Stimulated activated naive CD8-positive, alpha-beta T cell treated with anti-CD3 and anti-CD28 coated beads, Interleukin-15, amount 100 ng/mL, for 72 hours (primary cell): ENCODE results near the gene LBX1.

ENCODE experiments used
- ATAC-seq: fragments of 150-1000 bp; cut with Tn5 transposase; 2 replicates; pipeline ENCODE4 v1.10.0; 2021; ENCODE audit warnings: mild to moderate bottlenecking, moderate library complexity
- DNase-seq, 2 donors: peaks; one replicate each; pipeline ENCODE4 v3.0.0; 2021 to 2022
- H3K27ac Mint-ChIP-seq, 2 donors: one replicate each; pipeline ENCODE4 v1.8.0; 2022; ENCODE audit warnings: mild to moderate bottlenecking in 2 of 2, mixed read lengths in 2 of 2, moderate library complexity in 2 of 2
- H3K27me3 Mint-ChIP-seq: one replicate; pipeline ENCODE4 v1.8.0; 2022; ENCODE audit warnings: mixed read lengths
- H3K4me1 Mint-ChIP-seq: one replicate; pipeline ENCODE4 v1.8.0; 2022; ENCODE audit warnings: mild to moderate bottlenecking, mixed read lengths
- H3K4me3 Mint-ChIP-seq, 2 donors: one replicate each; pipeline ENCODE4 v1.8.0; 2022; ENCODE audit warnings: mild to moderate bottlenecking in 2 of 2, mixed read lengths in 2 of 2, moderate library complexity in 1 of 2
- H3K9me3 Mint-ChIP-seq, 2 donors: one replicate each; pipeline ENCODE4 v1.8.0; 2022; ENCODE audit warnings: mixed read lengths in 2 of 2

LBX1 gene

DNA sequence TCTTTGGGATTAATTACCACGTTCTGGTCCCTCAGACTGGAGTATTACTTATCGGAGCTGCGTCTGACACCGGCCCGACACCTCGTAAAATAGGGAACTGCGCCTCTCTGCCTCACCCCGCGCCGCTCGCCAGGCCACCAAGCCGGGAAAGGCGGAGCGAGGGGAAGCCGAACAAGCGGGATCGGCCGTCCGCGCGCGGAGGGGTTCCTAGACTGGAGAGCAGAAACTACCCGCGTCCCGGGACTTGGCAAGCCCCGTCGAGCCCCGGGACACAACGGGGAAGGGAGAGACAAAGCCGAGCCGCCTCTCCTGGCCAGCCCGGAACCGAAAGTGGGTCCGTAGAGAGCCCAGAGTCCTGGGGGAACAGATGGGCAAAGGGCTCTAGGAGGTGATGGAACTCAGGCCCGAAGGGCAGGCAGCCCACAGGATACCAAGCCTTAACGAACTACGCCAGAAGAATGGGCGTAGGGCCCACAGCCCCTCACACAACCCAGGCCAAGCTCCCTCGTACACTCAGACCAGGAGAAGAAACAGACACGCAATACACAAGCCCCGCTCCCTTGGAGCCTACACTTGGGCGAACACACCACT, 6.5 kb downstream of the LBX1 start:
- Mint-ChIP-seq H3K27me3 (peaks cover 100% of the 10 kb centered on the region), H3K9me3 (no peaks in the 10 kb centered on the region), H3K4me1 (peaks cover 65% of the 10 kb centered on the region), H3K4me3 (peak overlapping the region; percentile 33 to 54), H3K27ac (peak overlapping the region in 1 of 2 donors; percentile 8)
- ATAC-seq (peak; percentile 31), DNase-seq (peak in 1 of 2 donors; percentile 23)

DNA sequence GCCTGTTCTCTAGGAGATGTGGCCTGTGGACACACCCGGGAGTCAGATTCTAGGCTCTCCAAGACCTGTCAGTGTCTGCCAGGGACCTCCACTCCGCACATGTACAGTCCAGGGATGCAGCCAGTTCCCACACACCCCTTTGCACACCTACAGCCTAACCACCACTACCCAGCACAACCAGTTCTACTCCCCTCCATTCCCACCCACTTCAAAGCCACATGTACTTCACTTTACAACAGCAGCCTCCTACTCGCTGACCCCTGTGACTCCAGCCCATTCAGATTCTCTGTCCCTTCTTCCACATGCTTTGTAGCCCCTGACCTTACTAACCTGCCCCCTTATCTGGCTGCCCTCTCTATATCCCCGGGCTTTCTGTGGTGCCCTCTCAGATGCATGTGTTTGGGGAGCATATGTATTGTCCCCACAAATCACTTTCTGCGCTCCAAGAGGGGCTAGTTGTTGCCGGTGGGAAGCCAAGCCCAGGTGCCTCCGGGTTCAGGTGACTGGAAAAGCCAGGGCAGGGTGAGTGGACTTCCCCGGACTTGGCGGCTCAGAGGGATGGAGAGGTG, 7.2 kb downstream of the LBX1 start:
- H3K27me3 Mint-ChIP-seq, result peaks cover 100% of the 10 kb centered on the region
- no peak for DNase-seq
- no peaks in the 10 kb centered on the region for H3K9me3 Mint-ChIP-seq
- H3K4me3 Mint-ChIP-seq, result peak overlapping the region in 1 of 2 donors; percentile 7
- ATAC-seq, result peak; percentile 7
- no peak overlapping the region for H3K27ac Mint-ChIP-seq
- H3K4me1 Mint-ChIP-seq, result peaks cover 67% of the 10 kb centered on the region

DNA sequence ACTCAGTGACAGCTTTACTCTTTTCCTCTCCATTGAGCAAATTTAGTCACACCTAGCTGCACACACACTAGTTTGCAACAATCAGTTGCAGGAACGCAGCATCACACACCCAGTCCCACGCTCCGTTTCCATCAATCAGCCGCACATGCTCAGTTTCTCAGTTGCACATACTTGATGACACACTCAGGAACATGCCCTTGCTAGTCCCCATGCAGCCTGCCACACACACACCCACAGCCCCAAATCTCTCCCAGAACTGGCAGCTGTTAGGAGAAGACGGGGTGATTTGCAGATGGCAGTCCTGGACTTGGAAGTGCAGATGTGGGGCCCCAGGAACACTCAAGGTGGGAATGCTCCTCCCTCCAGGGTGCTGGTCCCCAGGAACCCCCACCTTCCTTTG, 7.7 kb downstream of the LBX1 start:
- Mint-ChIP-seq H3K27ac (no peak overlapping the region), H3K4me3 (no peak overlapping the region), H3K4me1 (peaks cover 69% of the 10 kb centered on the region), H3K9me3 (no peaks in the 10 kb centered on the region), H3K27me3 (peaks cover 100% of the 10 kb centered on the region)
- peak in 1 of 2 donors; percentile 25 for DNase-seq
- ATAC-seq, result peak; percentile 61

DNA sequence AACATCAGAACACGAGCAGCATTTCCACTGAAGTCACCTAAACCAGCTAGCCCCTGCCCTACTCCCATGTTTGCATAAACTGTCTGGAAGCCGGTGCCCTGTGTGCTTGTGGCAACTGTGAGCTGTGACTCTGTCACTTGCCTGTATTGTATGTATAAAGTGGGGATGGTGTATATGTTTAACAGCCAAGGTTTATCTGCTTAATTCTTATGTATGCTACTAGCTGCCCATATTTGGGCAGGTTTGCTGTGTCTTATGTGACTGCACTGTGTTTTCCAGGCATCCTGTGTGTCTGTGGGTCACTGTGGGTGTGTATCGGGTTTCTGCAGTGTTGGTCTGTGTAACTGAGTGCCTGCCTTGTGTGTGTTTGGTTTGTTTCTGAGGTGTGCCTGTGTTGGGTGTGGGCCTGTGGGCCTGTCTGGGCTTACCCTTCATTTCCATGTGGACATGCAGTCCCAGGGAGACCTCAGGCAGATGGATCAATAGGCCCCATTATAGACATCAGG, 9.3 kb downstream of the LBX1 start:
- peaks cover 100% of the 10 kb centered on the region for H3K27me3 Mint-ChIP-seq
- no peak overlapping the region for H3K4me3 Mint-ChIP-seq
- DNase-seq (no peak), ATAC-seq (no peak)
- no peaks in the 10 kb centered on the region for H3K9me3 Mint-ChIP-seq
- H3K27ac Mint-ChIP-seq, result no peak overlapping the region
- peaks cover 69% of the 10 kb centered on the region for H3K4me1 Mint-ChIP-seq

DNA sequence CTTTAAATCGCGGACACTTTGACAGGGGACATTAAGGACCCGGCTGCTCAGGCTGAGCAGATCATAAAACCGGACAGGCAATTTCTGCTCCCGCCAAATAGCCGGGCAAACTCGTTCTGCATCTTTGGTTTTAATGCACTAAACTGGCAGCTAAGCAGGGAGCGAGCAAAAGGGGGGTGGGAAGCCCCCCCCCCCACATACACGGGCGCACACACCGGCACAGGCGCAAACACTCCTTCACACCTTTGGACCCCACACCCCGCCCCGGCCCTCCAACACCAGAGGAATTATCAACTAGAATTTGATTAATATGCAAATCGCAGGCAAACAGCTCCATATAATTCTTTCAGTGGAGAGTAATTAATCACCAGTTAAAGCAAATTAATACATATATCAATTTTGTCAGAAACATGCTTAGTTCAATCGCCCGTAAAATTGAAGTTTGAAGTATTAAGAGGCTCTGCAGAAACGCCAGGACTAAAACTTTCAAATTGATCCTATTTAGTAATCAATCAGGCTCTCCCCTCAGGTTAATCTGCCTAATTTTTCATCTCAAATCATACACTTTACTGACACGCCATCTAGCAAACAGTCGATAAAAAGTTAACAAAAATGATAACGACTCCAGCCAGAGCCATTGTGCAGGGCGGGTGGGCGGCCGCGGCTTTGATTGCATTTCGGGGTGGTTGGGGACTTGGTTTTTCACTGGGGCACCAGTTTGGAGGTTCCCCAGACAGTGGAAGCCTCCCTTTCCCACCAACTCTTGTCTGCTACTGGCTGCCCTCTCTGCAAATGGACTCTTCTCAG, 9.9 kb downstream of the LBX1 start:
- Mint-ChIP-seq H3K9me3 (no peaks in the 10 kb centered on the region), H3K4me1 (peaks cover 73% of the 10 kb centered on the region), H3K27ac (no peak overlapping the region), H3K27me3 (peaks cover 100% of the 10 kb centered on the region), H3K4me3 (no peak overlapping the region)
- ATAC-seq (no peak), DNase-seq (no peak)

DNA sequence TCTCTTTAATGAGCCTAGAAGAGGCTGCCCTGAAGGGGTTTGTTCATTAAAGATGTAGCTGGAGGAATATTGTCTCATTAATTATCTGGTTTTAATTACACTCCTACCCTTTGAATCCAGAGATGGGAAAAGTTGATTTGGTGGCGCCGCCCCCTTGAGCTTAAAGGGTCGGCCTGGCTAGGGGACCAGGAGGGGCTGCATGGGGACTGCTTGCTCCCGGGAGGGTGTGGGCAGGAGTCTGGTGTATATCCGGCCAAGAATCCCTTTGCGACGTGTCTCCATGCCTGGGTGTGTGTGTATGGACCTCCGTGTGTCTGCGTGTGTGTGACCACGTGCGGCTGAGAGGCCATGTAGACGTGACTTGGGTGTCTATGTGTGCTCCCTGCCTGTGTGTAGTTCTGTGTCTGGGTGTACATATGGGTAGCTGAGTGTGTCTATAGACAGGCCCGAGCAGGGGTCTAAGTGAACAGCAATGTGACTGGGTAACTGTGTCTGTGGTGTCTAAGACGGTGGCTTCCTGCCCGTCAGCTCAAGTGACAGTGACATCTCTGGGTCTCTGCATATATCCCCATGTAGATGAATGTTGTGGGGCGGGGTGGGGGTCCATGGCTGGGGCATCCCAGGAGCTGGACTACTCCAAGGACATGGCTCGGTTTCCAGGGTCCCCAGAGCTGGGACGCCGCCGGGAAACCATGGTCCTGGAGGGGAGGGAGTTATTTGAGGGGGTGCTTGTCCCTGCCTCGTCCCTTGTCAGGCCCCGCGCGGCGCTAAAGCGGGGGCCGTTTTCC, 10.7 kb downstream of the LBX1 start:
- no peak for ATAC-seq
- Mint-ChIP-seq H3K4me1 (peaks cover 75% of the 10 kb centered on the region), H3K27me3 (peaks cover 100% of the 10 kb centered on the region), H3K9me3 (no peaks in the 10 kb centered on the region), H3K27ac (no peak overlapping the region), H3K4me3 (no peak overlapping the region)
- DNase-seq, result no peak

DNA sequence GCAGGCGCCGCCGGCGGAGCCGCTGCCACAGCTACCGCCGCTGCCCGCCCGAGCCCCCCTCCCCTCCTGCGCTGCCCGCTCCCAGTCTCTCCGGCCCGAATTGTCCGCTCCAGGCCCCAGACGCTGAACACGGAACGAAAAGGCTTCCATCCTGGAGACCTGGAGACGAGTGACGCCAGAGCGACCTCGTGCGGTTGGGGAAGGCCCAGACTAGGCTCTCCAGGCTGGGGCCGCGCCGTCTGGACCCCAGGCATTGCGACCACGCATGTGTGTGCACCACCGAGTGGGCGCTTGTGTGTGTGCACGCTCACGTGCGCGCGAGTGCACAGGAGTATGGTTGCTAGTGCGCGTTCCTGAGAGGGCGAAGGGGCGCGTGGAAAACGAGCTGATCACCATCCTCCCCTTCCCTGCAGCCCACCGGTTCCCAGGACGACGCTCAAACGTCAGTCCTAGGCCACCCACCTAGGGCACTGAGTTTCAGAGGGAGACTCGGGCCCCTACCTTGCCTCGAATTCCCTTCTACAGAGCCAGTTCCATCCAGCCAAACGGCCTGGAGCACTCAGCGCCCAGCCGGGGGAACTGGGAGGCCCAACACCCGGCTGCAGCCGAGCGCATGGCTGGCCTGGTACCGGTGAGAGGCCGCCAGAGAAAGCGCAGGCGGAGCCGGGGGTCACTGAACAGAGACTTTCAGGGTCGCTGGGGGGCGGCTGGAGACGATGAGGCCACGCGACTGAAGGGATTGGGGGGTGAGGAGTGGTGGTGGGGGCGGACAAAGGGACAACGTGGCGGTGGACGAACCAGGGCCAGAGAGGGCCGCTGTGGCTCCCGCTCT, 11.6 kb downstream of the LBX1 start:
- H3K9me3 Mint-ChIP-seq, result no peaks in the 10 kb centered on the region
- DNase-seq (peak in 1 of 2 donors; percentile 33), ATAC-seq (no peak)
- H3K27me3 Mint-ChIP-seq, result peaks cover 100% of the 10 kb centered on the region
- peak overlapping the region; percentile 81 to 91 for H3K4me3 Mint-ChIP-seq
- no peak overlapping the region for H3K27ac Mint-ChIP-seq
- peaks cover 70% of the 10 kb centered on the region for H3K4me1 Mint-ChIP-seq

DNA sequence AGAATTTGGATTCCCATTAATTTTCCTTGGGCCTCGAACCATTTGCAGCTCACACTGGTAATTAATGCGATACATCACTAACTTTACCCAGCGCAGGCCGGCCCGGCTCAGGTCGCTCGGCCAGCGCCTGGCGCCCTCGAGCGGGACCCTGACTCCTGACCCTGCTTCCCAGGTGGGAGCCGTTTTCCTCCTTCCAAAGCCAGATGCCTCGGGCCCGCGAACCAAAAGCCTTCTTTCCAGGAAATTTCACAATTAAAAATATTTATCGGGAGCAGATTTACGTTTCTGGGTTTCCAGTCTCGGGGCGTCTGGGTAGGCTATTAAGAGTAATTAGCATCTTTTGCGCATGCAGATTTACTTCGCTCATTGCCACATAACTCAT, 12.2 kb downstream of the LBX1 start:
- Mint-ChIP-seq H3K9me3 (no peaks in the 10 kb centered on the region), H3K4me3 (peak overlapping the region; percentile 81 to 91), H3K27ac (no peak overlapping the region)

DNA sequence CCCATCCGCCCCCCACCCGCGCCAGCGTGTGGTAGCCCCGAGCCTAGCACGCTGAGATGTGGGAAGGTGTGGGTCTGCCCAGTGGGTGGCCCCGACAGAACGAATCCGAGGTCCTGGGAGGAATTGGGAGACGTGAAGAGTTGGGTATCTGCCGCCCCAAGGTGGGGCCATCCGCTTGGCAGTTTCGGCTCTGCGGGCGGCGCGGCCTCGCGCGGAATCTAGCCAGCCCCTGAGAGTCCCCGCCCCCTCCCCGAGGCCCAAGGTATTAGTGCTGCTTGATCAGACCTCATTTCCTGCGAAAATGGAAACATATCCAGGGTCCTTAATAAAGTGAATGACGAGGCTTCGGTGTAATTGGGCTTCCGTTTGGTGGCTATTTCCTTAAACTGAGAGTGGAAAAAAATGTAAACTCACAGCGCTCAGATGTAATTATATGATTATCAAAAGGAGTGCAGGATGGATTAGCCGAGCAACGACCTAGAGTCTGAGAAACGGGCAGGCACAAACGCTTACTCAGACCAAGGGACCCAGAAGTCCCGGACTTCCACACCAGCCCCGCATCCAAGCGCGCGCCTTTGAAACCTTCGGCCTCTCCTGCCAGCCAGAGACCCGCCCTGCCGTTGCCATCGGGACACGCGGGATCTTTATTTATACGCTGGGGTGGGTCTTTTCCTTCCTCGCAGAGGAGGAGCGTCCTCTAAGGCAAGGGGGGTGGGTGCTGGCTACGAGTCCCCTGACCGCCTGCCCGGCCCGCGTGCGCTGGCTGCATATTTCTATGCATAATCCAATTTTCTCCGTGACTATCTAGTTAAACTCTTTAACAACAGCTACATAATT, 12.8 kb downstream of the LBX1 start:
- Mint-ChIP-seq H3K9me3 (no peaks in the 10 kb centered on the region), H3K27ac (no peak overlapping the region), H3K27me3 (peaks cover 100% of the 10 kb centered on the region), H3K4me3 (peak overlapping the region; percentile 81 to 91), H3K4me1 (peaks cover 58% of the 10 kb centered on the region)
- ATAC-seq (peak; percentile 14), DNase-seq (peak in 1 of 2 donors; percentile 31)

More for the DNA sequence above, 12.2 kb downstream of the LBX1 start:
- ATAC-seq, result no peak
- peaks cover 64% of the 10 kb centered on the region for H3K4me1 Mint-ChIP-seq
- peaks cover 100% of the 10 kb centered on the region for H3K27me3 Mint-ChIP-seq
- DNase-seq, result no peak

DNA sequence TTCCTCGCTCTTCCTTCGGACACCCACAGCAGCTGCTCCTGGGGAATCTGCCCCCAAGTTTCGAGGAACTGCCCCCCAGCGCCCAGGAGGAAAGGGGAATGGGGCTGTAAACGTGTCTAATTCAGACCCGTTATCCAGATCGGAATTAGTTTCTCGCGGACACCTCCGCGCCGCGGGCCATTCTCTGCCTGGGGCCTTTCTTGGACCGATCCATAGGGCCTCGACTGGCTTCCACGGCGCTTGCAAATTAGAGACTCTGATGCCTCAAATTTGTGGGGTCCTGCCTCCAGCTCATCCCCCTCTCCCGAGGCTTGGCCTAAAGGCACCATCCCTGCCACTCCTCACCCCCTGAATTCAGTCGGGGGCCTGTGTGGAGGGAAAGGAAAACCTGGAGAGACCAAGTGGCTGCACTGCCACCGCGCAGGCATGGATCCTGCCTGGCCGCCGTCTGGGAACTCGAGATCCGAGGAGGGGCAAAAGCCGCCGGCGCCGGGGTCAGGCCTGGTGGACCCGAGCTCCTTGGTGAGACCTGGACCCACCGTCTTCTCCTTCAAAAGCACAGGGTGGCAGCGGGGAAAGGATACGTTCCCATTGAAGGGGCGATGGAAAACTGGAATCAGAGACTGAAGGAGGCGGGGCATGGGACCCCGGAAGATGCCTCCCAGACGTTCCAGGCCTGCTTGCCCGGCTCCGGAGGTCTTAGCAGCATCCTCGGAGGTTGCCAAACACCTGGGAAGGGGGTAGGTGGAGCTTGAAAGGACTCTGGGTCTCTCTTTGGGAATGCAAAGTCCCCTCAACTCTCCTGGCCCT, 13.7 kb downstream of the LBX1 start:
- no peaks in the 10 kb centered on the region for H3K9me3 Mint-ChIP-seq
- peak overlapping the region; percentile 79 to 91 for H3K4me3 Mint-ChIP-seq
- H3K27ac Mint-ChIP-seq, result no peak overlapping the region
- DNase-seq (peak in 1 of 2 donors; percentile 19), ATAC-seq (no peak)
- peaks cover 100% of the 10 kb centered on the region for H3K27me3 Mint-ChIP-seq
- peaks cover 55% of the 10 kb centered on the region for H3K4me1 Mint-ChIP-seq

DNA sequence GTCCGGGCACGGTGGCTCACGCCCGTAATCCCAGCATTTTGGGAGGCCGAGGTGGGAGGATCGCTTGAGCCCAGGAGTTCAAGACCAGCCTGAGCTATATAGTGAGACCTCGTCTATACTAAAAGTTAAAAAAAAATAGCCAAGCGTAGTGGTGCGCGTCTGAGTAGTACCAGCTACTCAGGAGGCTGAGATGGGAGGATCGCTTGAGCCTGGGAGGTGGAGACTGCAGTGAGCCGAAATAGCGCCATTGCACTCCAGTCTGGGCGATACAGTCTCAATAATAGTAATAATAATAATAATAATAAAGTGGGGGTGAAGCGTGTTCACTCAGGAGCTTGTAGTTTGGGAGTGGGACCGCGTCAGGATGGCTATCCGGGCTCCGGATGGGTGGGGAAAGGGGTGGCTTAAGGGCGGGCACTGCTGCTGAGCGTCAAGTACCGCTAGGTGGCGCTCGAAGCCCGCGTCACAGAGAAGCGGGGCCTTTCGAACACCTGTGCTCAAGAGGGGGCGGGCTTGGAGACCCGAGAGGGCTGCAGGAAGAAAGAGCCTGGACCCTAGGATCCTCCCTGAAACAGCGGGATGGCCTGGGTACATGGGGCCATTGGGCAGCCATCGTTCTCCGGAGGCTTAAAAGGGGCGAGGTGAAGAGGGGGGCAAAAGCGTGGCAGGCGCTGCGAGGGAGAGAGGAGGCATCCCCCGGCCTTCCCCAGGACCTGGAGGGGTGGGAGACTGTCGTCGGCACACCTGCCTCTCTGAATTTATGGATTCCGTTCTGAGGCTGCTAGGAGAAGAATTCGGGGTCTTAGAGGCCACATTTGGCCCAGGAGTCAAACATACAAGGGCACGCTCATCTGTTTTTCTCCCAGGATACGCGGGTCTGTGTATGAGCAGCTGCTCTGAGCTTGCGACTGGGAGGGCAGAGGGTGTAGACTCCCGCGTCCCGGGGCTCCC, 14.5 kb downstream of the LBX1 start:
- Mint-ChIP-seq H3K27ac (no peak overlapping the region), H3K27me3 (peaks cover 100% of the 10 kb centered on the region), H3K9me3 (no peaks in the 10 kb centered on the region), H3K4me1 (peaks cover 55% of the 10 kb centered on the region), H3K4me3 (peak overlapping the region; percentile 84 to 91)
- peak; percentile 81 for ATAC-seq
- DNase-seq, result peak; percentile 77 to 83

DNA sequence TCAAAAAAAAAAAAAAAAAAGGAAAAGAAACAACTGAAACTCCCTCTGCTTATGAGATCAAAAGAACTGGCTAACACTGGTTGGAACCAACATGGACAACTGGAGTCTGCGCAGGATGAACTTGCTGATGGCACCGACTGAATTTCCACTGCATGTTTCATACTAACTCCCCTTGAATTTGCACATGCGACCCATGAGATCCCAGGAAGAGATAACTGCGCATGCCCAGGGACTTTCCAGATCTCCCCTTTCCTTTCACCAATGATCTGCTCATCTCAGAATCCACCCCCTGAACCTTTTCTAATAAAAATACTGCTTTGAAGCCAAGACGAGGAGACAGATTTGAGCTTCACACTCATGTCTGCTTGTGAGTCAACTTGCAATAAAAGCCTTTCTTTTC, 20.7 kb downstream of the LBX1 start:
- Mint-ChIP-seq H3K4me3 (no peak overlapping the region), H3K27me3 (peaks cover 78% of the 10 kb centered on the region), H3K27ac (no peak overlapping the region), H3K9me3 (no peaks in the 10 kb centered on the region), H3K4me1 (peaks cover 10% of the 10 kb centered on the region)
- ATAC-seq (no peak), DNase-seq (no peak)
